ENCODE data around the gene ITSN2. TPM values are rescaled to one million over a fixed set of nuclear protein-coding genes. Genes with fewer than 3 reads are reported as not detected.

The ITSN2 gene
- total and polyA plus RNA-seq, 2 of the 8 experiments (the other 6 are each of a cell fraction or from before 2014, with no cell fraction given), result 9.3 to 17.0 TPM

GRCh38 chr2:24351981-24352380 lies 8.4 kb downstream of the ITSN2 start:
- H3K79me2 ChIP-seq (ENCODE audit: control insufficient read depth in 1 of 2, insufficient read depth in 2 of 2, low read length in 2 of 2), result no peaks in the 10 kb centered on the region
- no peaks in the 10 kb centered on the region for H3K4me1 ChIP-seq (replicated peaks in 1 of 4; ENCODE audit: control insufficient read depth in 3 of 4, insufficient read depth in 4 of 4, low read length in 3 of 4)
- no peak overlapping the region for H3K4me3 ChIP-seq (ENCODE audit: extremely low read depth in 1 of 4, insufficient read depth in 2 of 4, low read depth in 3 of 4, low read length in 4 of 4)
- H3K4me2 ChIP-seq (ENCODE audit: insufficient read depth in 1 of 2, low read depth in 2 of 2, low read length in 2 of 2), result no peak overlapping the region
- WGBS, 2 experiments (ENCODE audit: extremely low coverage in 1 of 2, insufficient coverage in 1 of 2, insufficient read length in 1 of 2, insufficient replicate concordance in 2 of 2, low coverage in 1 of 2, low lambda C conversion rate in 2 of 2, missing lambda C conversion rate in 1 of 2), result 90% methylated on average over 1 of the region's 1 CpG; no CpG with 5 or more reads in 1 of the 2 experiments
- H3K23ac ChIP-seq (ENCODE audit: insufficient read length), result no peak overlapping the region
- ChIA-PET POLR2A (ENCODE audit: partially characterized antibody) (no interaction called here), CTCF (ENCODE audit: partially characterized antibody) (interaction anchor here (1.2 kb wide), 1 partner anchor 9 kb away, joined by 3 read pairs; no protein-coding TSS in a partner anchor)
- no peak overlapping the region for H3K14ac ChIP-seq (ENCODE audit: insufficient read length)
- no peak overlapping the region for H2BK12ac ChIP-seq (ENCODE audit: low read depth, low read length)
- no peak overlapping the region for H2BK20ac ChIP-seq (ENCODE audit: low read length)
- H4K20me1 ChIP-seq (replicated peaks in 1 of 2; ENCODE audit: control insufficient read depth in 1 of 2, insufficient read depth in 2 of 2, low read length in 2 of 2), result no peaks in the 10 kb centered on the region
- H3K79me1 ChIP-seq (ENCODE audit: low read depth, low read length), result no peaks in the 10 kb centered on the region
- DNase-seq (ENCODE audit: low read depth in 1 of 2, low spot score in 2 of 2), result no peak
- no peak overlapping the region for H3K18ac ChIP-seq (ENCODE audit: extremely low read depth, low read length)
- H3K4ac ChIP-seq (replicated peaks; ENCODE audit: insufficient read length, low read depth, low read length), result no peak overlapping the region
- no peaks in the 10 kb centered on the region for H3K36me3 ChIP-seq (ENCODE audit: control insufficient read depth in 2 of 4, insufficient read depth in 4 of 4, low read length in 3 of 4)
- no peaks in the 10 kb centered on the region for H3K23me2 ChIP-seq (ENCODE audit: low read depth, low read length)
- no peak overlapping the region for H4K91ac ChIP-seq (replicated peaks; ENCODE audit: insufficient read length, low read length)
- H2BK120ac ChIP-seq (replicated peaks; ENCODE audit: low read depth, low read length), result no peak overlapping the region
- no peak overlapping the region for H4K8ac ChIP-seq (ENCODE audit: extremely low read depth, insufficient read depth, low read length)
- H3K9me3 ChIP-seq (ENCODE audit: insufficient read depth in 2 of 2, low read depth in 1 of 2, low read length in 1 of 2), result no peaks in the 10 kb centered on the region
- H3K9ac ChIP-seq (replicated peaks in 1 of 4; ENCODE audit: extremely low read depth in 1 of 4, low read depth in 3 of 4, low read length in 3 of 4), result no peak overlapping the region
- H3K27me3 ChIP-seq (replicated peaks in 1 of 4; ENCODE audit: control insufficient read depth in 3 of 4, extremely low read depth in 1 of 4, insufficient read depth in 3 of 4, low read length in 3 of 4), result no peaks in the 10 kb centered on the region
- no peak overlapping the region for H2AK5ac ChIP-seq (ENCODE audit: low read depth, low read length)
- no peak overlapping the region for H2BK15ac ChIP-seq (ENCODE audit: low read length)
- no peak overlapping the region for H3K27ac ChIP-seq (ENCODE audit: low read depth, low read length)
- no peak overlapping the region for H4K5ac ChIP-seq (ENCODE audit: insufficient read length, low read depth, low read length)
- no peak for FAIRE-seq
- H2AFZ ChIP-seq (ENCODE audit: low read length), result no peak overlapping the region
- no peak overlapping the region for H3K56ac ChIP-seq (replicated peaks; ENCODE audit: insufficient read length, low read depth, low read length)
- H2BK5ac ChIP-seq (ENCODE audit: low read depth, low read length), result no peak overlapping the region
- TF ChIP-seq CREB1 (IDR thresholded peaks at IDR 0.05) (no peak), BRCA1 (IDR thresholded peaks at IDR 0.05; ENCODE audit: low read depth, low read length) (no peak)

Measured in H1 (cell line).